ENCODE measurements around the gene CTNND2.

Gene CTNND2

DNA sequence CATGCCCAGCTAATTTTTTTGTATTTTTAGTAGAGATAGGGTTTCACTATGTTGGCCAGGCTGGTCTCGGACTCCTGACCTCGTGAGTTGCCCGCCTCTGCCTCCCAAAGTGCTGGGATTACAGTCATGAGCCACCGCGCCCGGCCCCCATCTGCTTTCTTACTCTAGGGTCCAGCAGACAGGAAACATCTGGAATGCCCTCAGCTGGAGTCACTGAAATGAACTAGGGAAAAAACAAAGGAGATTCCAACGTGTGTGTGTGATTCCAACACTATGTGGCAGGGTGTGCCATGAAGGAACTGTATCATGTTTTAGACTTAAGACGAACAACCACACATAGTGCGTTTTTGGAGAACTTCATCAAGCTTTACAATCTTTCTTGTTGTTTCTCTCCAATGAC is 603.1 kb downstream of the CTNND2 start:
- DNase-seq: no peak

DNA sequence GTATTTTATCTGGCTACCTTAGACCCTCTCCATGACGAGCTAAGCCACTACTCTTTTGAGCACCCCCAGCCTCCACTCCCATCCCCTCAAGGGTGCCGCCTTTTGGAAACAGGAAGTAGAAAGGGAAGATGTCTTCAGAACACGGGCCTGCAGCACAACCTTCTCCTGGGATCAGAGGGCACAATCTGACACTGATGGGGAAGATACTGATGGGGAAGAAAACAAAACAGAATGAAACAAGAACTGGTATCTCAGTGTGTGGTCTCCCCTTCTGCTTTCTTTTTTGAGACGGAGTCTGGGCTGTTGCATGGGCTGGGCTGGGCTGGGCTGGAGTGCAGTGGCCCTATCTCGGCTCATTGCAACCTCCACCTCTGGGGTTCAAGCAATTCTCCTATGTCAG is 603.5 kb downstream of the CTNND2 start:
- DNase-seq: no peak

DNA sequence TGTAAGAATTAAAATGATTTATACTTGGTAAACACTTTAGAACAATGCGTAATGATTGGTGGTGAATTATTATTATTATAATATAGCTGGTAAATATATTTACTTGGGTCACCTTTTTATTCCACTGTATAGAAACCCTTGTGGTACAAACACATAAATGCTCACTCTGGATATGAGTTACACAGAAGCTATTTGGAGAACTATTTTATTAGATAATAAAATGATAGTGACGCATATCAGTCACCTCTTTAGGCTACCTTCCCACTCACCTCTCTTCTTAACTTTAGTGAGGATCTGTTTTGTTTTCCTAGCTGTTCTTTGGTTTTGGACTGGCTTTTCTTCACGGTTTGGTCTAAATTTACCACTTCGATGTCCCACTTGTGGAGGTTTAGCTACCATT is 605.4 kb downstream of the CTNND2 start:
- no peak for DNase-seq

DNA sequence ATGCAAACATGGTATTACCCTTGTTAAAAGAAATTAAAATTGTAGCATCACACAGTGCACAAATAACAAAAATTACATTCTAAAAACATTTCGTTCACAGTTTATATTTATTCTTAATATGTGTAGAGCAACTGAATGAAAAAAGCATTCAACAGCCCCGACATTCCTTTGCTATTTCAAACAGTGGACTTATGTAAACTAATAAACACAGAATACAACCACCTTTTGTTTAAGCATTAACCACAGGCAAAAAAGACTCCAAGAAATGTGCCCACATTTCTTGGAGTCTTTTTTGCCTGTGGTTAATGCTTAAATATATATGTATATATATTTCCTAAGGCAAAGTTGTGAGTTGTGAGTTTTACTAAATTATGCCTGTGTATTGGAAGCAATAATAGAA is 610.7 kb downstream of the CTNND2 start:
- no peak for DNase-seq

DNA sequence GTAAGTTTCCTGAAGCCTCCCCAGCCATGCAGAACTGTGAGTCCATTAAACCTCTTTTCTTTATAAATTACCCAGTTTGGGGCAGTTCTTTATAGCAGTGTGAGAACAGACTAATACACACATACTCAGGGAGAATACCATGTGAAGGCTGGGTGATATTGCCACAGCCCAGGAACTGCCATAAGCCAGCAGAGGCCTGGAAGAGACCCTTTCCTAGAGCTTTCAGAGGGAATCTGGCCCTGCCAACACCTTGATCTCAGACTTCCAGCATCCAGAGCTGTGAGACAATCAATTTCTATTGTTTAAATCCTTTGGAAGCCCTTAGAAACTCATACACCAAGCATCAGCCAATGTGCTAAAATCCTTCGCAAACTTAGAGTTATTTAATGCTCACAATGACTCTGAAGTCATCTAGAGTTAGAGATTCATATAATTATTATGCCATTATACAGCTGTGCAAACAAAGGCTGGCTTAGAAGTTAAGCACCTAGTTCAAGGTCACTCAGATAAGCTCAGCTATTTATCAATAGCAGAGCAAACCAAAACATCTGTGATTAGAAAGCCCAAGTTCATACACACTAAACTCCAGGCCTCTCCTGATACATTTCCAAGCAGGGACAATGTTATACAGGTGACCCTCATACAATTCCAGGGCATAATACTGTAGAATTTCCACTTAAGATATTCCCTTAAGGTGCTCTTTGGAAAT is 611.4 kb downstream of the CTNND2 start:
- DNase-seq: no peak

DNA sequence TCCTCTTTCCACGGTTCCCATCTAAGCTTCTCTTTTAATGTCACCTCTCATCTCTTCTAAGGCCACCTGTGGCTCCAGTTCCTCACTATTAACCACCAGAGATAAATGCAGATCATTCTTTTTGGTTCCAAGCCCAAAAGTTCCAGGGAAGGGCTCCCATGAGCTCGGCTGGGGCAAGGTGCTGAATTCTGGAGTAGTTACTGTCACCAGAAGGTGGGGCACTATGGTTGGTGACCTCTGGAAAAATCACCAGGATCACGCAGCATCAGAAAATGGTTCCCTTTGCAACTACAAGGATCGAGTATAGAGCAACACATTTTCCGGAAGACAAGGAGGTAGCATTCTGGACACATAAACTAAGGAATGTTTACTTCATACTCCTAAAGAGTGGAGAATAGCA is 614.5 kb downstream of the CTNND2 start:
- no peak for DNase-seq

DNA sequence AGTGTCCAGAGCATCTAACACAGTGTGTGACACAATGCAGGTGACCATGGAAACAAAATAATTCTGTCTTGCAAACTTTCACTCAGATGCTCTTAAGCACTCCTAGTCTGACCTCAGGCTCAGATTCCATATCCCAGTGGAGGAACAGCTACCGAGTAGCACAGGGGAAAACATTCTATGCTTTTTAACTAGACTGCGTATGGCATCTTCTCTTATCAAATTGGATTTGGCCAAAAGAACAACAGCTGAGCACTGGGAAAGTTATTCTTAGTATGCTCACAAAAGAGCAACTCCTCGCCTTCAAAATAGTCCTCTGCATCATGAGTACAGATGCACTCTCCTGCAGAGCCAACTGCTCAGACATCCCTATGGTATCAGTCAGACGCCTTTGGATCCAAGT is 615.0 kb downstream of the CTNND2 start:
- no peak for DNase-seq

DNA sequence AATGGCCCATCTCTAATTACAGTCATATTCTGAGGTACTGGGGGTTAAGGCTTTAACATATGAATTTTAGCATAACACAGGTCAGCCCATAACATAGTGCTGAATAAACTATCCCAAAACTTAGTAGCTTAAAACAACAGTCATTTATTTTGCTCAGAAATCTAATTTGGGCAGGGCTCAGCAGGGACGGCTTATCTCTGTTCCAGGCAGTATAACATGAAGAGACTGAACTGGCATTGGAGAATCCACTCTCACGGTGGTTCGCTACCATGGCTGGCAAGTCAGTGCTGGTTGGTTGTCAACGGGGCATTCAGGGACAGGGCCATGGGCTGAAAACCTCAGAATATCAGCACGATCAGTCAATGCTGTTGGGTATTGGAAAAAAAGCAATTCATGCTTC is 622.4 kb downstream of the CTNND2 start:
- no peak for DNase-seq

DNA sequence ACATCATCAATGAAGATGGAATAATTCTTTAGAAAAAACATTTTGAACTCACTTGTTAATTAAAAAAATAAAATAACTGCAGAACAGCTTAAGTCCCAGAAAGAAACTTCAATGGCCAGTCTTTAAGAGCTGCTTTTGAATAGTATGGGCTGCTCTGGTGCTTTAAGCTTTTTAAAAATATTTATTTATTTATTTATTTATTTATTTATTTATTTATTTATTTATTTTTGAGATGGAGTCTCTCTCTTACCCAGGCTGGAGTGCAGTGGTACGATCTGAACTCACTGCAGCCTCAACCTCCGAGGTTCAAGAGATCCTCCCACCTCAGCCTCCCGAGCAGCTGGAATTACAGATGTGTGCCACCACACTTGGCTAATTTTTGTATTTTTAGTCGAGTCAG is 626.9 kb downstream of the CTNND2 start:
- DNase-seq: no peak

DNA sequence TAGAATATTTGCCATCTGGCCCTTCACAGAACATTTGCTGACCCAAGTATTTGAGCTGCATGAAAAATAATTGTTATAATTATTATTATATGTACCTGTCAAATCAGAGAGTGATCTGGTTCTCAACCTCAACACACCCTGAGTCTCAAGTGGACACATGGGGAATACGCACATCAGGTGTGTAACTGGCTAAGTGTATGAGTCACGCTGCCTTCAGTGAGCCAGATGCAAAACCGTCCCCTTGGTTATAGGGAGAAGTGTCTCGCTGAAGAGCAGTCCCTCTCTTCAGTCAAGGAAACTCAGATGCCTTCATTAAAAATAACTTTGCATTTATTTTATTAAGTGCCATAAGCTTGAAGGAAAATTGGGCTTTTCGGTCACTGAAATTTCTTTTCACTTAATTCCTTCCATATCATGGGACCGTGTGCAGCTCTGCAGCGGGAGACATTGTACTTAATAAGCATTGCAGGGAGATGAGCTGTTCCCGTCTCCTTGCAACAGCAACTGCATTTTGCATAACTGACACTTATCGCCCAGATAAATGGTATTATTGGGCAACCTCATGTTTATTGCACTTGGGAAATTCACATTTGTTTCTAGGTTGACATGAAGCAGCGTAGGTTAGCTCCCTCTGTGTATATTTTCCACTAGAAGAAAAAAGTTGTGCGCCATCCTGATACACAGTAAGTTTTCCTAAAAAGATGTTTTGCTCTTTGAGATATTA is 630.9 kb downstream of the CTNND2 start:
- no peak for DNase-seq

DNA sequence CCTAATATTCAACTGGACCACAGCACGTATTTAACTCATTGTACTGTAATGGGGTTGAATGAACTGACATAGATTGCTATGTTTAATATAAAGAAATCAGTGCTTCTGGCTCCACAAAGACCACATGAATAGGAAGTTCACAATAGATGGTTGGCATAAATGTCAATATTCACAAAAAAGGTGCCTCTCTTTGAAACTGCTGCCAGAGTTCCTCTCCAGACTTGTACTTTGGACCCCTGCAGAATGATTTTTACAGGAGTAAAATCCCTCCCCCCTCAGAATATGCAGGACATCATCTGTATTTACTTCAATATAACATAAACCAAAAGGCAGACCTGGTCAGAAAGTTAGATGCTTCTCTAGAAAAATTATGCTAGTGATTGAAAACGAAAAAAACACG is 634.7 kb downstream of the CTNND2 start:
- DNase-seq: no peak

DNA sequence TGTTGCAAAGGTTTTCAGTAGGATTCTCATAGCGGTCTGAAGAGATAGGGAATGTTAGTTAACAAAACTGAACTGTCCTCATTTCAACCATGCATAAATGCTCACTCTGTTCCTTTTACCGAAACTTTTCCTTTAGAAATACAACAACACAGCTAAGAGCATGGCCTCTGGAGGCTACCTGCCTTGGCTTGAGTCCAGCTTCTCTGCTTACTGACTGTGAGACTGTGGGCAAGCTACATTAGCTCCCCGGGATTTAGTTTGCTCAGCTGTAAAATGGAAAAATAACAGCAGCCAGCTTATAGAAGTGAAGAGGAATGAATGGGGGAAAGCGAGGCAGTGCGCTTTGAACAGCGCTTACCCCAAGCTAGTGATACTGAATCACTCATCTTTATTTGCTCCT is 635.4 kb downstream of the CTNND2 start:
- no peak for DNase-seq

DNA sequence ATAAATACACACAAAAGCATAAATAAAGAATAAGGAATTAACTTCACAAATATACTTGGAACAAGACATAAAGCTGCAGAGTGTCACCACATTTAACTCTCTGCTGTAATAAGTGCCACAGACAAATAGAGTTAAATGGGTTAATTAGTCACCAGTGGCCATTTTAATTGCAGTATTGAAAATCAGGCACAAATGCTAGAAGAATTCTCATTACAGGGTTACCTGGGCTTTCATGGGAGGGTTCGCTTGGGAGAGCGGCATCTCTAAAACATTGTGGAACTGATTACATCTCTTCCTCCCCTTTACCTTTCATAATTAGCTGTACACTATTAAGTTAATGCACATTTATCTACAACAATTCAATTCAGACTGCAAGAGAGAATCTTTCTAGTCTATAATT is 637.9 kb downstream of the CTNND2 start:
- DNase-seq: no peak

DNA sequence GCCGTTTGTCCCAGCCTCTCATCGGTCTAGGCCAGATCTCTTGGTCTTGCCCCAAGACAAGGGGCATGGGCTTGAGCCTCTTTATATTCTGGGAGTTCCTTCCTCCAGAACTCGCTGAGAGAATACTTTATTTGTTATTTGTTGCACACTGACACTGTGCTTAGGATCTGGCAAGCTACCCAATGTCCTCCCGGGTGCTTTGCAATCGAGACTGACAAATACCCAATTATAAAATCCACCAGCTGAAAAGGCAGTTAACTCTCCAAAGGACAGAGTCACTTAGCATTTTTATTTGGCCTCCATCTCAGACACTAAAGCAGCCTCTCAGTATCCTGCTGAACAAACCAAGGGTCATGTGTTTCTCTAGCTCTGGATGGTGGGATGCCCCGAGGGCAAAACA is 643.0 kb downstream of the CTNND2 start:
- DNase-seq: no peak

DNA sequence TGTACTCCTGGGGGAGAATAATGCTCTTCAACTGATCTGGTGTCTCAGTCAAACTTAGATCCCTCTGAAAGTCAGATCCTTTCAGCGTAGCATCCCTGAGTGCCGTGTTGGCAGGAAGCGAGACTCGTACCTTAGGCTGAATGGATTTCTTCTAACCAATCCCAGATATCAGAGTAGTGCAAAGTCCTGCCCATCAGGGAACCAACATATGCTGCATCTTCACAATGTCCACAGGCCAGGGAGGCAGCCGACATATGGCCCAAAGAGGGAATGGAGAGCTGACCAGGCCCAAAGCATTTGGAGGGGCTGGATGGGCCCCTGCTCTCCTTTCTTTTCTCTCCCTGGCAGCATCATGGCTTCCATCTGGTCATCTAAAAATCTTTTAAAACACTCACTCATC is 646.2 kb downstream of the CTNND2 start:
- peak; percentile 8 for DNase-seq

DNA sequence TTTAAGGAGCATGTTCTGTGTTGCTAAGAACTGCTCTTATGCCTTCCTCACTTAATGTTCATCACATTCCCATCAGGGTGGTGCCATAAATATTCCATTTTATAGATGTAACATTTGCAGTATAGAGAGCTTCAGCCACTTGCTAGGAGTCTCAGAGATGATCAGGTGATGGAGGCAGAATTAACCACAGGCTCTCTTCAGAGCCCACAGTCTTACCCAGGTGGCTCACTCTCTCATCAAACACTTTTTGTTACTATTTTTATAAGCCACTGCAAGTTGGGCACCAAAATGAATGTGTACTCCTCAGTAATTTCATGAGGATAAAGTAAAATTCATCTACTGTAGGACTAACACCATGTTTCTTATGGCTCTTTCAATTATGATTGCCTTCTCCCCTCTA is 651.7 kb downstream of the CTNND2 start:
- no peak for DNase-seq

DNA sequence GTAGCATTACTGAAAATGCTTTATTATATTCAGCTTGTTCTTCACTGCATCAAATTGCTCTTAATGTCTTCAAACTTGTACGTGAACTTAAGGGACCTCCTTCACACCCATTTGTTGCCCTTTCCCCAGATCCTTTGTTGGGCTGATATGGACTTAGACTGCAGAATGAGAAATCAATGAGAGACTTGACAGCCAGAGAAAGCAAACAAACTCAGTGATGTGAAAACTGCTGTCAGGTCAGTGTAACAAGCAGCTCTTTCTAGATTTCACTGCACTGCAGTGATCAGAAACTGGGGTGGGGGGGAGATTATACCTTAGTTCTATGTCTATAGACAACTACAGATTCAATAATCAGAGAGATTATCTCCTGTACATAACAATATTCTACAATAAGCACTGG is 652.2 kb downstream of the CTNND2 start:
- peak; percentile 66 for DNase-seq

DNA sequence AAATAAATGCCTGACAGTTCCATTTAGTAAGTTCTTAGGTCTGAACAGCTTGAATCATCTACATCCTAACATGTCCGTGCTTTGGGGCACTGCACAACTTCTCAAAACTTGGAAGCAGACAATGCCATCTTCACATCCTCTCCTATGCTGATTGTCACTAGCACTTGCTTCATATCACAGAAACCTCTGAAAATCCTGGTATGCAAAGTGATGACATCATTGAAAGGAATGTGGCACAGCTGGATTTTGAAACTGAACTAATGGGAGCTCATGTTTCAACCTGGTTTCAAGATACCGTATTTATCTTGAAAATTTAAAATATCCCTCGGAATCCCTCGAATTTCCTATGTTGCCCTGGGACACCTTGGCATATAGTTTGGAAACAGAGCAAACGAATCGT is 653.0 kb downstream of the CTNND2 start:
- DNase-seq: peak; percentile 76

DNA sequence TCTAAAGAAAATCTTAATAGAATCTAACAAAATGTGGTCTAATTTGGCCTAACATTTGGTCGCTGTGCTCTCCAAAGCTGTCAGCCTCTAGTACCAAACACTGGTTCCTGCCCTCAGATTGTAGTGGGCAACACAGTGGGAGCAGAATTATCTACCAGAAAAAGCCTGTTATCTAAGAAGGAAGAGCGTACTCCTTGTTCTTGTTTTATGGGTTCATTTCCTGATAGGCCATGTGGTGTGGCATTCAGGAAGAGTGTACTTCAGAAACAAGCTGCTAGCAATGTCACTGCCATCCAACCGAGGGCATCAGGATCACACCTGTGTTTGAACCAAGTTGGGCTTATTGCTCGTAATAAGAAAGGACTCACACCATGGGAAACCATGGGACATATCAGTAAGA is 655.3 kb downstream of the CTNND2 start:
- DNase-seq: no peak

DNA sequence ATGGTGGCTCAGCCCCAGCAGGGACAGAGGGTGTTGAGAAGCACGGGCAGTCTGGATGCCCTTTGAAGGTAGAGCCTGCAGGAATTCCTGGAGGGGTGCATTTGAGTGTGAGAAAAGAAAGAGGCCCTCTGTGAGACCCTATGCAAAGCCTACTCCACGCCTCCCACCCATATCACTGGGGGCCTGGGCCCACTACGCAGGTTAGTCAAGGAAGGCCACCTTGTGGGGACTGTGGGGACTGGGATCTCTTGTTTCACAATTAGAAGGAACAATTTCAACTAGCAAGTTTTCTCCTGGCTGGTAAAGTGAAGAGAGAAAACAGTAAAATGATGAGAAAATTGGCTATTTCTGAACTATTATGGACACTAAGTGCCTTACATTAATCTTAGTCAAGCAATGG is 657.0 kb downstream of the CTNND2 start:
- DNase-seq: no peak

DNA sequence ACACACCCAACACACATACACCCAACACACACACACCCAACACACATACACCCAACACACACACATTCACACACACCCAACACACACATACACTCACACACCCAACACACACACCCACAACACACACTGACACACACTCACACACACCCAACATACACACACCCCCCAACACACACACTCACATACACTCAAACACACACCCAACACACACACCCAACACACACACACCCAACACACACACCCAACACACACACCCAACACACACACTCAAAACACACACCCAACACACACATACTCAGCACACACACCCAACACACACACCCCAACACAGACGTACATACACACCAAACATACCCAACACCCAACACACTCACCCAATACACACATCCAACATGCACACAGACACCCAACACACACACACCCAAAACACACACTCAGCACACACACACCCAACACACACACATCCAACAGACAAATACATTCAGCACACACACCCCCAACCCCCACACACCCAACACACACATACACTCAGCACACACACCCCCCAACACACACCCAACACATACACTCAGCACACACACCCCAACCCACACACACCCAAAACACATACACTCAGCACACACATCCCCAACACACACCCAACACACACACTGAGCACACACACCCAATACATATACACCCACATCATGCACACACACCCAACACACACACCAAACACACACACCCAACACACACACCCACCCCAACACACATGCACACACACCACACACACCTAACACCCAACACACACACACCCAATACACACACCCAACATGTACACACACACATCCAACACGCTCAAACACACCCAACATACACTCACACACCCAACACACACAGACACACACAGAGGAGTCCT is 663.7 kb downstream of the CTNND2 start:
- no peak for DNase-seq

DNA sequence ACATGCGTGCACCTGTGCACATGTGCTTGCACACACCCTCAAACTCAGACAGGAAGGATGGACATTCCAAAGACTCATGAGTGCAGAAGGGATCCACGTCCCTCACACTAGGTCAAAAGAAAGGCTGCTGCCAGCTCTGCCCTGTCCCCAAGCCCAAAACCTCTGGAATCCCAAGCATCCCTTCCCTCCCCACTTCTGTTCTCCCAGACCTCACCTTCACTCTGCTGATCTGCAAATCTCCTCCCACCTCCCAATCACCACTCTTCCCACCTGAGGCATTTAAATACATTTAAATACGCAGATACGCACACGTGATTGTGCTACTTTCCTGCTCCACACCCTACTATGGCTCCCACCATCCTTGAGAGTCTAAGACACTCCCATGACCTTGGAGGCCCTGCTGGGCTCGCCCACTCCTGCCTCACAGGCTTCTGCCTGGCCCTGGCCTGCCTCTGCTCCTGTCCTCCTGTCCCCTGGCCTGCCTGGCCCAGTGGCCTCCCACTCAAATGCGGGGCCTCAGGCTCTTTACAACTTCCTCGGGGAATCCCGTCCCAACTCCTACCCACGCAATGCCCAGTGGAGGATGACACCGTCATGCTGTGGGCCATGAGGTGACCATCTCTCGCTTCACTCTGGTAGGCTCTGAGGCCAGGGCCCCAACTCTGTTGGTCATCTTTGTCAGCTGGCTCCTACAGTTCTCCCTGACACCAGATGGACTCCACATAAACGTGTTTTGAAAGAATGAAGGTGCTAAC is 664.8 kb downstream of the CTNND2 start:
- DNase-seq: no peak

DNA sequence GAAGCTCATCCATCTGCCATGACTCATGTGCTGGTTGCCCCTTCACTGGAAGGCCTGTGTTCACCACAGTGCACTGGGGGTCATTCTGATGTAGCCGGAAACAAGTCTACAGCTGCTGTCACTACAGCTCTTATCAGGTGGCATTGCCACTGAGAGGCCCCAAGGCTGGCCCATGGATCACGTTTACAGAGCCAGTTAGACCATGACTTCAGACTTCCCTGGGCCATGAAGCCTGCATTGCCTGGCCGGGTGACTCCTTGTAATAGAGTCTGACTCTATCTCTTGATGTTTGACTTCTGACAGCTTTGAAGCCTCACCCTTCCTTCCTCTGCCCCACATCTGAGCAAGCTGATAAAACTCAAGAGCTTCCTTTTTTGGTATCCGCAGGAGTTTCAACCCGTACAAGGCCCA is 669.7 kb downstream of the CTNND2 start:
- DNase-seq: no peak
